HG03575 (cell line): ENCODE results near the gene C19orf38.
"Not testable (repeated sequence)": the region's sequence is repeated elsewhere in the genome, so short reads cannot be mapped to it uniquely, and the experiment has no call there.

Source experiments
- ATAC-seq: cut with Tn5 transposase; IDR thresholded peaks from one replicate; pipeline ENCODE4 v1.9.1; 2021; ENCODE audit not compliant: unreplicated experiment, insufficient number of reproducible peaks, low FRiP score; ENCODE audit errors: extremely low read depth

Gene C19orf38

GRCh38 chr19:10819124-10820060 lies 28.8 kb upstream of the C19orf38 start:
- ATAC-seq = no peak

GRCh38 chr19:10820173-10820572 lies 28.0 kb upstream of the C19orf38 start:
- no peak for ATAC-seq

GRCh38 chr19:10823690-10824089 lies 24.5 kb upstream of the C19orf38 start:
- ATAC-seq = no peak

- no peak for ATAC-seq
Measured at GRCh38 chr19:10826231-10826630, 22.0 kb upstream of the C19orf38 start.

GRCh38 chr19:10826846-10827245 lies 21.4 kb upstream of the C19orf38 start:
- ATAC-seq = no peak

GRCh38 chr19:10828981-10829821 lies 19.0 kb upstream of the C19orf38 start:
- no peak for ATAC-seq

- no peak for ATAC-seq
Measured at GRCh38 chr19:10829967-10830366, 18.2 kb upstream of the C19orf38 start.

- ATAC-seq = no peak
Measured at GRCh38 chr19:10830370-10830769, 17.8 kb upstream of the C19orf38 start.

GRCh38 chr19:10830931-10831779 lies 17.1 kb upstream of the C19orf38 start:
- no peak for ATAC-seq

- ATAC-seq = no peak
Measured at GRCh38 chr19:10831987-10832938, 16.0 kb upstream of the C19orf38 start.

- ATAC-seq = no peak
Measured at GRCh38 chr19:10832939-10833296, 15.3 kb upstream of the C19orf38 start.

- no peak for ATAC-seq
Measured at GRCh38 chr19:10835089-10835753, 13.0 kb upstream of the C19orf38 start.

GRCh38 chr19:10835754-10836478 lies 12.3 kb upstream of the C19orf38 start, which contains the start of gene TMED1:
TSS of gene TMED1 (minus strand) at chr19:10836212. CDS start at chr19:10836191, 21 bp downstream.
- ATAC-seq = peak; percentile 42

- no peak for ATAC-seq
Measured at GRCh38 chr19:10836479-10837330, 11.5 kb upstream of the C19orf38 start.

- ATAC-seq = not testable (repeated sequence)
Measured at GRCh38 chr19:10837649-10838048, 10.6 kb upstream of the C19orf38 start.

- ATAC-seq = no peak
Measured at GRCh38 chr19:10838377-10838776, 9.8 kb upstream of the C19orf38 start.
